Stimulated activated memory B cell treated with anti-CD40 and anti-IgM and Interleukin-4, amounts not matched to agents 10 μg/mL and 1 μg/mL and 100 μg/mL, for 72 hours (primary cell): ENCODE measurements around the gene DAB1.

Source experiments
- ATAC-seq: fragments of 150-1000 bp; cut with Tn5 transposase; 2 replicates; pipeline ENCODE4 v1.10.0; 2021
- H3K27ac Mint-ChIP-seq: one replicate; pipeline ENCODE4 v1.8.0; 2022; ENCODE audit warnings: mild to moderate bottlenecking, mixed read lengths
- H3K27me3 Mint-ChIP-seq: one replicate; pipeline ENCODE4 v1.8.0; 2022; ENCODE audit warnings: mixed read lengths
- H3K36me3 Mint-ChIP-seq: one replicate; pipeline ENCODE4 v1.8.0; 2022; ENCODE audit warnings: mixed read lengths
- H3K4me1 Mint-ChIP-seq: one replicate; pipeline ENCODE4 v1.8.0; 2022; ENCODE audit warnings: mixed read lengths
- H3K4me3 Mint-ChIP-seq: one replicate; pipeline ENCODE4 v1.8.0; 2022; ENCODE audit warnings: mild to moderate bottlenecking, moderate library complexity, mixed read lengths
- H3K9me3 Mint-ChIP-seq: one replicate; pipeline ENCODE4 v1.8.0; 2022; ENCODE audit warnings: mixed read lengths

The DAB1 gene

GRCh38 chr1:57061369-57061768 lies 362.5 kb downstream of the DAB1 start:
- Mint-ChIP-seq H3K4me1 (no peaks in the 10 kb centered on the region), H3K36me3 (no peaks in the 10 kb centered on the region), H3K27ac (no peak overlapping the region), H3K4me3 (no peak overlapping the region), H3K27me3 (no peaks in the 10 kb centered on the region), H3K9me3 (no peaks in the 10 kb centered on the region)
- no peak for ATAC-seq

GRCh38 chr1:57060451-57060850 lies 363.4 kb downstream of the DAB1 start:
- H3K27ac Mint-ChIP-seq = no peak overlapping the region
- ATAC-seq = no peak
- no peak overlapping the region for H3K4me3 Mint-ChIP-seq
- H3K27me3 Mint-ChIP-seq = no peaks in the 10 kb centered on the region
- no peaks in the 10 kb centered on the region for H3K36me3 Mint-ChIP-seq
- no peaks in the 10 kb centered on the region for H3K9me3 Mint-ChIP-seq
- H3K4me1 Mint-ChIP-seq = no peaks in the 10 kb centered on the region

- Mint-ChIP-seq H3K27me3 (no peaks in the 10 kb centered on the region), H3K4me1 (no peaks in the 10 kb centered on the region), H3K36me3 (no peaks in the 10 kb centered on the region), H3K4me3 (no peak overlapping the region), H3K27ac (no peak overlapping the region), H3K9me3 (no peaks in the 10 kb centered on the region)
- no peak for ATAC-seq
Observed at GRCh38 chr1:57058652-57059501, 365.0 kb downstream of the DAB1 start.

- no peak for ATAC-seq
- H3K4me3 Mint-ChIP-seq = no peak overlapping the region
- no peaks in the 10 kb centered on the region for H3K9me3 Mint-ChIP-seq
- no peaks in the 10 kb centered on the region for H3K36me3 Mint-ChIP-seq
- peaks cover 23% of the 10 kb centered on the region for H3K27me3 Mint-ChIP-seq
- no peak overlapping the region for H3K27ac Mint-ChIP-seq
- no peaks in the 10 kb centered on the region for H3K4me1 Mint-ChIP-seq
Observed at GRCh38 chr1:57048856-57049255, 375.0 kb downstream of the DAB1 start.

GRCh38 chr1:57046462-57046861 lies 377.4 kb downstream of the DAB1 start:
- H3K36me3 Mint-ChIP-seq = no peaks in the 10 kb centered on the region
- H3K27ac Mint-ChIP-seq = no peak overlapping the region
- H3K27me3 Mint-ChIP-seq = peaks cover 31% of the 10 kb centered on the region
- H3K9me3 Mint-ChIP-seq = no peaks in the 10 kb centered on the region
- H3K4me1 Mint-ChIP-seq = no peaks in the 10 kb centered on the region
- no peak overlapping the region for H3K4me3 Mint-ChIP-seq
- ATAC-seq = no peak

- H3K4me3 Mint-ChIP-seq = no peak overlapping the region
- no peak for ATAC-seq
Observed at GRCh38 chr1:57041901-57042300, 382.0 kb downstream of the DAB1 start.

GRCh38 chr1:57040811-57041210 lies 383.0 kb downstream of the DAB1 start:
- Mint-ChIP-seq H3K27me3 (peaks cover 13% of the 10 kb centered on the region), H3K4me1 (no peaks in the 10 kb centered on the region), H3K4me3 (no peak overlapping the region), H3K9me3 (no peaks in the 10 kb centered on the region), H3K36me3 (no peaks in the 10 kb centered on the region), H3K27ac (no peak overlapping the region)
- ATAC-seq = no peak

More at GRCh38 chr1:57041901-57042300, 382.0 kb downstream of the DAB1 start:
- Mint-ChIP-seq H3K27me3 (peaks cover 13% of the 10 kb centered on the region), H3K27ac (no peak overlapping the region), H3K9me3 (no peaks in the 10 kb centered on the region), H3K36me3 (no peaks in the 10 kb centered on the region), H3K4me1 (no peaks in the 10 kb centered on the region)

- H3K36me3 Mint-ChIP-seq = no peaks in the 10 kb centered on the region
- no peaks in the 10 kb centered on the region for H3K9me3 Mint-ChIP-seq
- no peak for ATAC-seq
- H3K27me3 Mint-ChIP-seq = no peaks in the 10 kb centered on the region
- no peaks in the 10 kb centered on the region for H3K4me1 Mint-ChIP-seq
- H3K4me3 Mint-ChIP-seq = no peak overlapping the region
- no peak overlapping the region for H3K27ac Mint-ChIP-seq
Observed at GRCh38 chr1:57036641-57037579, 386.9 kb downstream of the DAB1 start.

- no peaks in the 10 kb centered on the region for H3K4me1 Mint-ChIP-seq
- H3K27ac Mint-ChIP-seq = no peak overlapping the region
- no peaks in the 10 kb centered on the region for H3K27me3 Mint-ChIP-seq
- no peak overlapping the region for H3K4me3 Mint-ChIP-seq
- H3K36me3 Mint-ChIP-seq = no peaks in the 10 kb centered on the region
- no peaks in the 10 kb centered on the region for H3K9me3 Mint-ChIP-seq
- ATAC-seq = no peak
Observed at GRCh38 chr1:57034713-57035112, 389.1 kb downstream of the DAB1 start.

GRCh38 chr1:57033222-57034001 lies 390.4 kb downstream of the DAB1 start:
- H3K4me1 Mint-ChIP-seq = no peaks in the 10 kb centered on the region
- H3K36me3 Mint-ChIP-seq = no peaks in the 10 kb centered on the region
- H3K27me3 Mint-ChIP-seq = no peaks in the 10 kb centered on the region
- no peak overlapping the region for H3K4me3 Mint-ChIP-seq
- H3K9me3 Mint-ChIP-seq = peaks cover 3% of the 10 kb centered on the region
- no peak for ATAC-seq
- H3K27ac Mint-ChIP-seq = no peak overlapping the region

GRCh38 chr1:57026624-57027354 lies 397.1 kb downstream of the DAB1 start:
- Mint-ChIP-seq H3K4me3 (no peak overlapping the region), H3K4me1 (no peaks in the 10 kb centered on the region), H3K36me3 (no peaks in the 10 kb centered on the region), H3K9me3 (peaks cover 6% of the 10 kb centered on the region), H3K27ac (no peak overlapping the region), H3K27me3 (peaks cover 9% of the 10 kb centered on the region)
- no peak for ATAC-seq

GRCh38 chr1:57024855-57025254 lies 399.0 kb downstream of the DAB1 start:
- Mint-ChIP-seq H3K4me1 (no peaks in the 10 kb centered on the region), H3K36me3 (no peaks in the 10 kb centered on the region), H3K9me3 (peaks cover 9% of the 10 kb centered on the region), H3K27me3 (peaks cover 9% of the 10 kb centered on the region), H3K4me3 (no peak overlapping the region), H3K27ac (no peak overlapping the region)
- ATAC-seq = no peak

- no peak overlapping the region for H3K27ac Mint-ChIP-seq
- no peaks in the 10 kb centered on the region for H3K36me3 Mint-ChIP-seq
- H3K9me3 Mint-ChIP-seq = peaks cover 9% of the 10 kb centered on the region
- peaks cover 10% of the 10 kb centered on the region for H3K27me3 Mint-ChIP-seq
- H3K4me3 Mint-ChIP-seq = no peak overlapping the region
- no peaks in the 10 kb centered on the region for H3K4me1 Mint-ChIP-seq
- no peak for ATAC-seq
Observed at GRCh38 chr1:57024428-57024827, 399.4 kb downstream of the DAB1 start.

- H3K27ac Mint-ChIP-seq = no peak overlapping the region
- H3K4me1 Mint-ChIP-seq = no peaks in the 10 kb centered on the region
- no peaks in the 10 kb centered on the region for H3K36me3 Mint-ChIP-seq
- ATAC-seq = no peak
- peaks cover 3% of the 10 kb centered on the region for H3K9me3 Mint-ChIP-seq
- no peak overlapping the region for H3K4me3 Mint-ChIP-seq
- peaks cover 21% of the 10 kb centered on the region for H3K27me3 Mint-ChIP-seq
Observed at GRCh38 chr1:57020216-57020615, 403.6 kb downstream of the DAB1 start.
